Loucy (cell line): ENCODE data around the gene MYO9A.

Experiments used
- H2AFZ ChIP-seq: fragments of 200-600 bp; sonication (generic); 2 replicates; pipeline ENCODE4 v1.6.0; 2016; ENCODE audit warnings: antibody characterized with exemption, mild to moderate bottlenecking, low read length, moderate library complexity
- H3F3A ChIP-seq: fragments of 200-600 bp; 2 replicates; pipeline ENCODE4 v1.6.0; 2016; ENCODE audit warnings: antibody characterized with exemption, low read depth, mild to moderate bottlenecking
- H3K27me3 ChIP-seq: fragments of 200-600 bp; sonication (generic); 2 replicates; pipeline ENCODE4 v1.6.1; 2014; ENCODE audit warnings: low read length, mild to moderate bottlenecking; ENCODE audit not compliant: insufficient read depth, poor library complexity, severe bottlenecking
- H3K36me3 ChIP-seq: fragments of 200-600 bp; sonication (generic); 2 replicates; pipeline ENCODE4 v1.6.1; 2016; ENCODE audit warnings: low read length; ENCODE audit not compliant: insufficient read depth
- H3K4me1 ChIP-seq: fragments of 200-600 bp; sonication (generic); 2 replicates; pipeline ENCODE4 v1.5.1; 2014; ENCODE audit warnings: low read length, mild to moderate bottlenecking; ENCODE audit not compliant: insufficient read depth, poor library complexity, severe bottlenecking
- H3K4me2 ChIP-seq: fragments of 200-600 bp; sonication (generic); 2 replicates; pipeline ENCODE4 v1.6.0; 2014; ENCODE audit warnings: antibody characterized with exemption, low read length, low read depth, mild to moderate bottlenecking; ENCODE audit not compliant: poor library complexity, severe bottlenecking
- H3K4me3 ChIP-seq: fragments of 200-600 bp; sonication (generic); 2 replicates; pipeline ENCODE4 v1.5.1; 2014; ENCODE audit warnings: low read length, mild to moderate bottlenecking, mixed read lengths; ENCODE audit not compliant: poor library complexity, severe bottlenecking
- H3K79me2 ChIP-seq: fragments of 200-600 bp; sonication (generic); 2 replicates; pipeline ENCODE4 v1.6.1; 2014; ENCODE audit warnings: low read length; ENCODE audit not compliant: insufficient read depth
- H3K9ac ChIP-seq: fragments of 200-600 bp; sonication (generic); 2 replicates; pipeline ENCODE4 v1.6.0; 2014; ENCODE audit warnings: mild to moderate bottlenecking, low read depth, low read length, moderate library complexity; ENCODE audit not compliant: poor library complexity, severe bottlenecking
- H3K9me2 ChIP-seq: fragments of 200-600 bp; sonication (generic); replicated peaks from 2 replicates; pipeline ENCODE4 v1.6.1; 2016; ENCODE audit warnings: low read depth, low read length, mixed read lengths
- H3K9me3 ChIP-seq: fragments of 200-600 bp; sonication (generic); 2 replicates; pipeline ENCODE4 v1.6.1; 2014; ENCODE audit warnings: mild to moderate bottlenecking, antibody characterized with exemption, low read length, low read depth; ENCODE audit not compliant: insufficient read depth
- H4K20me1 ChIP-seq: fragments of 200-600 bp; sonication (generic); 2 replicates; pipeline ENCODE4 v1.6.0; 2014; ENCODE audit warnings: antibody characterized with exemption, low read length, mild to moderate bottlenecking; ENCODE audit not compliant: insufficient read depth, poor library complexity, severe bottlenecking
- CTCF ChIP-seq: fragments of 200-600 bp; sonication (generic); conservative IDR thresholded peaks from 2 replicates; pipeline ENCODE4 v1.5.1; 2014; ENCODE audit warnings: mild to moderate bottlenecking, antibody characterized with exemption, low read length
- EZH2phosphoT487 ChIP-seq: fragments of 200-600 bp; IDR thresholded peaks from 2 replicates; pipeline ENCODE4 v1.6.1; 2018; ENCODE audit warnings: antibody characterized with exemption, mild to moderate bottlenecking, moderate library complexity, borderline replicate concordance

MYO9A gene

DNA sequence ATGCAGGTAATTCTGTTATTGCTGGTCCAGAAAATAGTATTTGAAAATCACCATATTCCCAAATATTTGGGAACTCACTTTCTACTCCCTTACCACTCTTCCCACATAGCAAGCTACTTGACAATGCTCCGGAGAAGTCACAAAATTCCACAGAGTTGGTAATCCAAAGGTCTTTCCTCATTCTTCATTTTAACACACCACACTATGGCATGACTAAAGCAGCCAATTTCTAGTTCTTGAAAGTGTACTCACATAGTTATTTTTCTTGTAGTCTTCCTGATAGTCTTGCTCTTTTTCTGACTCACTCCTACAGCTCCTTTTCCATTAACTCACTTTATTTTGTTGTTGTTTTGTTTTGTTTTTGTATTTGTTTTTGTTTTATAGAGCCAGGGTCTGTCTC lies 67.2 kb downstream of the MYO9A start:
- no peaks in the 10 kb centered on the region for H3F3A ChIP-seq
- H3K27me3 ChIP-seq, result no peaks in the 10 kb centered on the region
- peaks cover 6% of the 10 kb centered on the region for H3K4me1 ChIP-seq
- H2AFZ ChIP-seq, result no peak overlapping the region
- H3K9ac ChIP-seq, result no peak overlapping the region
- H4K20me1 ChIP-seq, result no peaks in the 10 kb centered on the region
- TF ChIP-seq CTCF, result no peak
- no peak for TF ChIP-seq EZH2phosphoT487
- H3K4me3 ChIP-seq, result no peak overlapping the region
- H3K9me2 ChIP-seq, result no peaks in the 10 kb centered on the region
- no peak overlapping the region for H3K4me2 ChIP-seq
- H3K9me3 ChIP-seq, result peaks cover 3% of the 10 kb centered on the region; the same call in 1 of the 2 replicates
- peaks cover 8% of the 10 kb centered on the region for H3K36me3 ChIP-seq
- peaks cover 63% of the 10 kb centered on the region for H3K79me2 ChIP-seq

DNA sequence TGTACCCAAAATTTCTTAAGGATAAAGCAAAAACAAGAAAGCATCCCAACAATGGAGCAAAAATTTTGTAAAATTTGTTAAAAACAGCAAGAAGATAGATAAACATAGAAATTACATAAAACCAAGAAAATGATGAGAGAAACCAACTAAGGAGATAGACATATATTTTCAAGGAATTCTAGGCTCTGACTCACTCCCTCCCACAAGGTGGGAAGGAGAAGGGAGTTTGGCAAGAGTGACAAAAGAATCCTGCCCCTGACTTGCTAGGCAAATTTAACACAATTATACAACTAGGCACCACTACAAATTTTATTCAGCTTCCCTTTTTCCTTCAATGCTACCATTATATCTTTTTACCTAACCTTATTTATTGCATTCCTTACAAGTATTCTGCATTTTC lies 70.9 kb downstream of the MYO9A start:
- no peak overlapping the region for H2AFZ ChIP-seq
- H3K27me3 ChIP-seq, result no peaks in the 10 kb centered on the region
- H3K4me1 ChIP-seq, result no peaks in the 10 kb centered on the region
- no peaks in the 10 kb centered on the region for H3K9me2 ChIP-seq
- TF ChIP-seq CTCF, result no peak
- no peak for TF ChIP-seq EZH2phosphoT487
- no peak overlapping the region for H3K9ac ChIP-seq
- H3K9me3 ChIP-seq, result peaks cover 3% of the 10 kb centered on the region; the same call in 1 of the 2 replicates
- H3K79me2 ChIP-seq, result peaks cover 28% of the 10 kb centered on the region
- H3F3A ChIP-seq, result no peaks in the 10 kb centered on the region
- H3K36me3 ChIP-seq, result peaks cover 12% of the 10 kb centered on the region
- no peak overlapping the region for H3K4me3 ChIP-seq
- no peaks in the 10 kb centered on the region for H4K20me1 ChIP-seq
- H3K4me2 ChIP-seq, result no peak overlapping the region

- no peak overlapping the region for H2AFZ ChIP-seq
- no peaks in the 10 kb centered on the region for H4K20me1 ChIP-seq
- TF ChIP-seq EZH2phosphoT487, result no peak
- H3K9me3 ChIP-seq, result no peaks in the 10 kb centered on the region
- no peak overlapping the region for H3K9ac ChIP-seq
- H3K4me2 ChIP-seq, result no peak overlapping the region
- H3K79me2 ChIP-seq, result peaks cover 19% of the 10 kb centered on the region
- H3F3A ChIP-seq, result no peaks in the 10 kb centered on the region
- H3K4me1 ChIP-seq, result no peaks in the 10 kb centered on the region
- no peaks in the 10 kb centered on the region for H3K9me2 ChIP-seq
- no peaks in the 10 kb centered on the region for H3K27me3 ChIP-seq
- no peak overlapping the region for H3K4me3 ChIP-seq
- peaks cover 25% of the 10 kb centered on the region for H3K36me3 ChIP-seq
Observed at GRCh38 chr15:72044956-72045355, 73.0 kb downstream of the MYO9A start.

DNA sequence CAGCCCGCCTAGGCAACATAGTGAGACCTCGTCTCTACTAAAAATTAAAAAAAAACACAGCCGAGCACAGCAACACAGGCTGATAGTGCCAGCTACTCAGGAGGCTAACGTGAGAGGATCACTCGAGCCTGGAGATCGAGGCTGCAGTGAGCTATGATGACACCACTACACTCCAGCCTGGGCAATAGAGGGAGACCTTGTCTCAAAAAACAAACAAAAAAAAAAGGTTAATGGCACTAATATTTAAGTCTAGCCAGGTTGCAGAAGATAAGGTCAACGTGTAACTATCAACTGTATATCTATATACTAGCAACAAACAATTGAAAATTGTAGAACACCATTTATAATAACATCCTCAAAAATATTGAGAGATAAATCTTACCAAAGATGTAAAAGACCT lies 75.1 kb downstream of the MYO9A start:
- no peak overlapping the region for H3K9ac ChIP-seq
- no peaks in the 10 kb centered on the region for H3K9me2 ChIP-seq
- H4K20me1 ChIP-seq, result no peaks in the 10 kb centered on the region
- no peak overlapping the region for H3K4me3 ChIP-seq
- peaks cover 18% of the 10 kb centered on the region for H3K79me2 ChIP-seq
- no peaks in the 10 kb centered on the region for H3K4me1 ChIP-seq
- TF ChIP-seq CTCF, result peak; percentile 57
- no peak for TF ChIP-seq EZH2phosphoT487
- H3F3A ChIP-seq, result no peaks in the 10 kb centered on the region
- no peaks in the 10 kb centered on the region for H3K27me3 ChIP-seq
- H3K36me3 ChIP-seq, result peaks cover 25% of the 10 kb centered on the region
- no peak overlapping the region for H2AFZ ChIP-seq
- no peak overlapping the region for H3K4me2 ChIP-seq
- H3K9me3 ChIP-seq, result no peaks in the 10 kb centered on the region
